Right forelimb (tissue), 1 donor: Measurements from ENCODE around the gene BCAS1.

Source experiments
- DNase-seq: peaks from one replicate; pipeline ENCODE4 v3.0.0-alpha.2; 2018

Gene BCAS1

DNA sequence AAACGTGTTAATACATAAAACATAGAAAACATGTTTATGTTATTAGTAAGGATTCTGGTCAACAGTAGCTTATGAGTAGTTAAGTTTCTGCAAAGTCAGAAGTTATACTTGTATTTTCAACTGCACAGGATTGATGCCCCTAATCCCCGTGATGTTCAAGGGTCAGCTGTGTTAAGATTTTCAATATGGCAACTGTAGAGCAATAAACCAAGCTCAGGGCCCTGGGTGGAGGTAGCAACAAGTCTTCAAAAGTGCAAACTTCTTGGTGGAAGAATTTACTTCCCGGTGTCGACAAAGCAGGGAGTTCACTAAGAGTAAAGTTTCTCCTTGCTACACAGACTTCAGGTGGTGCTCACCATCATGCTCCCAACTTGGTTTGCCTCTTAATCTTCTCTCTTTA lies 4.1 kb upstream of the BCAS1 start:
- DNase-seq, result no peak

DNA sequence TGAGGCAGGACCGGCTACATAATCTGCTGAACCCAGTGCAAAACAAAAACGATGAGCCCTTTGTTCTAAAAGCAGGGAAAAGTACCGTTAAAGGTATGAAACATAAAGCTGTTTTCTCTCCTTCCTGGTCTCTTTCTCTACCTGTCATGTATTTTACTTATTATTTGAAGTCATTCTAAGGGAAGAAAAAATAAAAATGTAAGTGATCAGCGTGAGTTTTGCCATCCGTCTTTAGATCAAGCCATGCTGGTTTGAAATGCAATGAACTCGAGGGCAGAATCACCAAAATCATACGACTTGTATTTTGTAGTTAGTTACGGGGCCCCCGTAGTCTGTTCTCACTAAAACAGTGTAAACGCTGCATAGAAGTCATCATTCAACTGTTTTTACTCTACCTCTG lies 2.9 kb upstream of the BCAS1 start:
- DNase-seq, result no peak

DNA sequence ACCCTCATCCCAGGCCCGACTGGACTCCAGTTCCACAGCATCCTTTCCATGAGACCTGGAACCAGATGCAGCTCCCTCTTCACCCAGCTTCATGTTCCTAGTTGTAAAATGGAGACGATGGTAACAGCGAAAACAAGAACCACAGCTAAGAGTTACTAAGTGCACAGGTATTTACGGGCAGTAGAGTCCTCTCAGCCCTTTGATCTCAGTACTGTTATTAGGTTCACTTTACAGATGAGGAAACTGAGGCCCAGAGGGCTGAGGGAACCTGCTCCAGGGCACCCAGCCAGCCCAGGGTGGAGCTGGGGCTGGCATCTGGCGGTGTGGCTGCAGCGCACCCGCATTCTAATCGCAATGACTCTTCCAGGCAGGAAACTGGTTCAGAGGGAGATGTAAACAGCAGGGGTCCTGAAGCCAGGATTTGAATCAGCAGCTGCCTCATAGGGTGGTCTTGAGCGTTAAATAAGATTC lies 858 bp downstream of the BCAS1 start:
- no peak for DNase-seq

DNA sequence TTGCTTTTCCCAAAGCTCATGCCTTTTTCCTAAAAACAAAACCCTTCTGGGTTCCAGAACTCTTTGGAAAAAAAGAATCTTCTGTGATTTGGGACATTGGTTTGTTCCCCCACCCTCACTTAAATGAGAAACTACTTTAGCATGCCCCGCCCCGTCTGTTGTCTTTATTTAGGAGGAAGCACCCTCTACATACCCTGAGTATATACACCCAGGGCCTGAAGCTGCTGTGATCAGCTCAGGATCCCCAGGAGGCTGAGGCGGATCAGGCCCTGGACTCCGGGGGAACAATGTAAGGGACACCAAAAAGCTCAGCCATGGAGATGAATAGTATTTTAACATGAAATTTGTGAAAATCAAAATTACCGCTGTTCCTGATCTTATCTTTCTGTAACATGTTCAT lies 1.4 kb downstream of the BCAS1 start:
- no peak for DNase-seq

DNA sequence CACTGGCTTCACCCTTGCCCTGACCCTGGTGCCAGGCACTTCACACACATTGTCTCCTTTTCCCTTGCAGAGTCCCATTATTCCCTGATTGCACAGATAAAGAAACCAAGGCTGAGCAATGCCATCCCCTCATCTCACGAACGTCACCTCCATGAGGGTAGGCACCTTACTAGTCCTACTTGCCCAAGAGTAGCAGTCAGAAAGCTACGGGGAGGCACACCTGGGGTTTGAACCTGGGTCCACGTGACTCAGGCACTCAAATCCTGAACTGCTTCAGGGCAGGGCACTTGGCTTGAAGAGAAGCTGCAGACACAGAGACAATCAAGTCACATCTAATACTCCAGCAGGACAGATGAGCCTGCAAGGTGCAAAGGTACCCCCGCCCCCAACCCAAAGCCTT lies 1.9 kb downstream of the BCAS1 start:
- DNase-seq, result no peak

DNA sequence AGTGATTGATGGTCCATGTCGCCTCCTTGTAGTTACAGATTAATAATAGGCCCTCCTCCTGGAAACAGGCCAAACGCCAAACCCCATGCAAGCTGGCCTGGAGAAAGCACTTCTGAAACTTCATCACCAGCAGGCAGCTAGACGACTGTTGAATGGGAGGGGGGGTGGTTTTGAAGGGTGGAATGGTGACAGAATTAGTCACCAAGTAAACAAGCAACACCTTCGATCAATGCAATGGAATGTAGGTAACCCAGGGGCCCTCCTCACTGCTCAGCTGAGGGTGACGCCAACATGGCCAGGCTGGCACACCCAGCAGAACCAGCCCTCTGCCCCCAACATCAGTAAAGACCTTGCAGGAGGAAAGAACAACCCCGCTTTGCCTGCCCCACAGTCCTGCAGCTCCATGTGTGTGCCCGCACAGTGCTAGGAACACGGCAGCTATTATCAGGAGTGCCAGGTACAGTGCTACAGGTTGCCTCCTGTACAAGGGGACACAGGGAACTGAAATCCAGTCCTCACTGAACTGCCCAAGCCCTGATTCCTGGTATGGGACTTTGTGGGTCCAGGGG lies 2.7 kb downstream of the BCAS1 start:
- no peak for DNase-seq

DNA sequence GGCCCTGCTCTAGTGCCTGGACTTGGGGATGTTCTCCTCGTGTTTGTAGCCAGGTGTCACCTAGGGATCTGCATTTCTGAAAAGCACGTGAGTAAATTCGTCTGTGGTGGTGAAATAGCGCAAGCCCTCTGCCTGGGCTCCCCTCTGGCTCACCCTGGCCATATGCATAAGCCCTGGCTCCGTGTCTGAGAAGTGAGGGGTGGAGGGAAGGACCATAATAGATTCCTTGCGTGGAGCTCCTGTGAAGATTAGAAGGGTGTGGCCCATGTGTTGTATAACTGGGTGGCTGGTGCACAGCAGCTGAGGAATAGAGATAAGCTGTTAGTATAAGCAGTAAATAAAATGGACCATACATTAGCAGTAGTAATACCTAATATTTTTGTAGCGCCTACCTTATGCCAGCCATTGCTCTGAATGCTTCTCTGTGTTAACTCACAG lies 4.8 kb downstream of the BCAS1 start:
- DNase-seq, result no peak

DNA sequence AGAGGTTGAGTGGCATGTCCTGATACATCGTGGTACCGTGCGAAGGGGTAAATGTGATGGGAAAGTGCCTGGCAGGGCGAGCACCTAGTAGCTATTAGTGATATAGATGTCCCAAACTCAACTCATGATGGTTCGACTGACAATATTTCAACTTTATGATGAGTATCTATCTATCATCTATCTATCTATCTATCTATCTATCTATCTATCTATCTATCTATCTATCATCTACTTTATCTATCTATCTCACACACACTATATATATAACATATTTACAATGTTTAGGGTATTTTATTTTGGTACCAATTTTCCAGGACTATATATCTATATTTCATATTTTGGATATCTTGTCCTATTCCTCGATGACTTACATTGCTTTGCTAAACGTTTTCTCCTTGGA lies 5.5 kb downstream of the BCAS1 start:
- DNase-seq, result no peak

DNA sequence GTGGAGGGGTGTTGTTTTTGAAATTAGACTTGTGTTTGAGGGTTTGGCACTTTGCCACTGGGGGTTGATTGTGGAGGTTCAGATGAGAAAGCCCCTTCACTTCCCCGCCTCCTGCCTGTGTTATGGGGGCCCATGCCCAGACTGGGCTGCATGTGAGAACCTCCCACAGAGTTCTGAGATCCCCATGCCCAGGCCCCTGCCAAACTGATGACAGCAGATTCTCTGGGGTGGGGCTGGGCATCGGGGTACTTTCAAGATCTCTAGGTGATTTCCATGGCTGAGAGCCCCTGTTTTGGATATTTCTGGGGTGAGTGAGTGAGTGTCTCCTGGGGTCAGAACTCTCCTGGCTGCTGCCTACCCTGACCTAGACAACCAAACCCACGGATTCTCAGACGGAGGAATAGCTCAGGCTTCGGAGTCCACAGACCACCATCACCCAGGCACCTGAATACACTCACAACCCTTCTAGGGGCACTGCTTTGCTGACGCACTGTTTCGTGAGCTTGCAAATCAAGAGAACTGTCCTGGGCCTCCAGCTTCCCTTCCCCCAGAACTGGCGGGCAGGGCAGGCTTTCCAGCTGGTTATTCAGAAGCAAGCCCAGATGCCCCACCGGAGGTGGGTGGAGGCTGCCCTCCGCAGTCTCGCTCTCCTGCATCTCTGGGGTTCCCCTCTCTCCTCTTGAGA lies 6.3 kb downstream of the BCAS1 start:
- DNase-seq, result no peak

DNA sequence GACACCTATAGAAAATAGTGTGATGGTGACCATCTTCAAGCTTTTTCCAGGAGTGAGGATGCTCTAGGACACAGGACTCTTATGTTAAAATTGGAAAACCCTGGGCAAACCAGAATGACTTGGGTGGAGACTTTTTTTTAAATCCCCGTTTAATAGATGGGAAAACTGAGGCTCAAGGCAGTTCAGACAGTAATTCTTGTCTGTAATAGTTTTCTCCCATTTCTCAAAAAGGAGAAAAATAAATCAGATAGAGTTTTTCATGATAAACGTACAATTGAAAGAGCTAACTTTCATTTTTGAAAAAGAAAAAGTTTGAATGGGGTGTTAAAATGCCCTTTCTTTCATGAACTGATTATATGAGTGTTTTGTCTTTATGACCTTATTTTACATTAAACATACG lies 6.8 kb downstream of the BCAS1 start:
- DNase-seq, result no peak

DNA sequence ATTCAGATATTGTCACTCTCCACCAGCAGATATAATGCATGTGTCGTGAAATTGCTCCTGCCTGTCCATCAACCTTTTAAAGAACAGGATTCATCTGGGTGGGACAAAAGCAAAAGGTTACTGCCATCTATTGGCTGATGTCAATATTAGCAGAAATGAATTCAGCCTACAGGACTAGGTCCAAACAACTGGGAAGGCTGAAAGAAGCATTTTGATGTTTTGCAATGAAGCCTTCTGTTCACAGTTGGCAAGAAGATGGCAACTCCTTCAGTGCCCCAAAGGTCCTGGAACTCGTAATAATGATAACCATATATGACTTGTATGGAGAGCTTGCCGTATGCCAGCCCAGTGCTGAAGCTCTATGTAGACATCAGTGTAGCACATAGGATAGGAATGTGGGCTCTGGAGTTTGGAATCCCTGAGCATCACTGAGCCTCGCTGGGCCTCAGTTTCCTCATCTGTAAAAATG lies 7.5 kb downstream of the BCAS1 start:
- no peak for DNase-seq

DNA sequence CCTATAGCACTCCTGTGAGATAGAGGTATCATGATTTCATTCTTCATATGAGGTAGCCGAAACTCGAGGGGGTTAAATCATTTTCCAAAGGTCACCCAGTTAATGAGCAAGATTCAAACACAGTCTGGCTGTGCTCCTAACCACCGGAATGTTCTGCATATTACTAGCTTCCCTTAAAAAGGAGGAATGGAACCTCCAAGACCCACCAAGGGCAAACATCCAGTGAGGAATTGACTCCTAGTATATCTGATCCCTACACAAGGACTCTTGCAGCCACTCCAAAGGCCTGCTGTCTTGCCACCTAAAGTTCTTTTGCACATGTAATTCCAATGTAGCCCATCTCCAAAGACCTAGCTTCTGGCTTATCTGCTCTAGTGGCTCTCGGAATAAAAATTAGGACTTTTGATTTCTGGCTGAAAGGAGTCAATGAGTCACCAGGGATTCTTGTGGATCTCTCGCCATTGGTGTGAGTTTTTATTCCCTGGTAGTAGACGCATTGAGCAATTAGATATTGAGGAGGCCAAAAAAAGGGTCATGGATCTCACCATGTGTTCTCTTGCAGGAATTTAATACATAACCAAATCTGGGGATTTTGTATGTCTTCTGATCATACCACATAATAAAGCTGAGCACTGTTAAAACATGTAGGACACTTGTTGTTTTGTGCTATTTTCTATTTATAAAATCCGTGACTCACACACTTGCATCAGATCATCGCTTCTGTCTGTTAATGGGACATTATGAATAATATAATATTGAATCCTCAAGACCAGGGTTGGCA lies 9.1 kb downstream of the BCAS1 start:
- DNase-seq, result no peak

DNA sequence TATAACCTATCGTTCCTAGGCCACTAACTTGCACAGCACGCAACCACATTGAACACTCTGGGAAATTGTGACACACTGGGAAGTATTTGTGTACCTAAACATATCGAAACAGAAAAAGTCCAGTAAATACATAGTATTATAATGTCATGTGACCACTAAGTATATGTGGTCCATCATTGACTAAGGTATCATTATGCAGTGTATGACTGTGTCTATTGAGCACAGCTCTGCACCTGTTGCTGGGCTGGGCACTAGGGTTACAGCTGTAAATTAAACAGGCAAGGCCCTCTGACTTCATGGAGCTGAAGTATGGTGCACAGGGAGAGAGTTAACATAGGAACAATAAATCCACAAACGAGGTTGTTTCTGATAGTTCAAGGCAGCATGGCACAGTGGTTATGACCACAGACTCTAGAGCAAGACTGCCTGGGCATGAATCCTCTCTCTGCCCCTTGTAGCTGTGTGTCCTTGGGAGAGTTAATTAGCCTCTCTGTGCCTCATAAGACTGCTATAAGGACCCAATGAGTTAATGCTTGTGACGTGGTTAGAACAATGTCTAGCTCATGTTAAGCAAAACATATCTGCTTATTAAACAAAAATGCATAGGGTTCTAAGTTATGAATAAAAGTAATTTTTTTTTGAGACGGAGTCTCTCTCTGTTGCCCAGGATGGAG lies 10.6 kb downstream of the BCAS1 start:
- DNase-seq, result no peak

DNA sequence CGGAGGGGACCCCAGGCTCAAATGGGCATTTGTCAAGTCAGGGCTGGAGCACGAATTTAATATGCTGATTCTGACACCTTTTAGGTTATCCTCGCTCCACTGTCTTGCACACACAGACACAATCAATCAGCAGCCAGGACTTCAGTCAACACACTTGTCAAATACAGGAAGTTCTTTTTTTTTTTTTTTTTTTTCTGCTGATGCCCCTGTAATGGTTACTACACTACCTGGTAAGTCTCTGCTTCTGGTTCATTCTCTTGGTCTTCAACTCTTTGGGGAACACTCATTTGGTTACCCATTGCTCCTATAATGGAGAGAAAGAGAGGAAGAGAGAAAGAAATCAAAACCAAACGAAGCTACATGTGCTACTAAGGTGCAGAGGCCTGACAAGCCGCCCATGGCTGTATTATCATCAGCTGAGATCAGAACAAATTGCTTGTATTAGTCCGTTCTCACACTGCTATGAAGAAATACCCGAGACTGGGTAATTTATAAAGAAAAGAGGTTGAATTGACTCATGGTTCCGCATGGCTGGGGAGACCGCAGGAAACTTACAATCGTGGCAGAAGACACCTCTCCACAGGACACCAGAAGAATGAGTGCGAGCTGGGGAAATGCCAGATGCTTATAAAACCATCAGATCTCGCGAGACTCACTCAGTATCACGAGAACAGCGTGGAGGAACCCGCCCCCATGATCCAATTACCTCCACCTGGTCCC lies 11.8 kb downstream of the BCAS1 start:
- no peak for DNase-seq

DNA sequence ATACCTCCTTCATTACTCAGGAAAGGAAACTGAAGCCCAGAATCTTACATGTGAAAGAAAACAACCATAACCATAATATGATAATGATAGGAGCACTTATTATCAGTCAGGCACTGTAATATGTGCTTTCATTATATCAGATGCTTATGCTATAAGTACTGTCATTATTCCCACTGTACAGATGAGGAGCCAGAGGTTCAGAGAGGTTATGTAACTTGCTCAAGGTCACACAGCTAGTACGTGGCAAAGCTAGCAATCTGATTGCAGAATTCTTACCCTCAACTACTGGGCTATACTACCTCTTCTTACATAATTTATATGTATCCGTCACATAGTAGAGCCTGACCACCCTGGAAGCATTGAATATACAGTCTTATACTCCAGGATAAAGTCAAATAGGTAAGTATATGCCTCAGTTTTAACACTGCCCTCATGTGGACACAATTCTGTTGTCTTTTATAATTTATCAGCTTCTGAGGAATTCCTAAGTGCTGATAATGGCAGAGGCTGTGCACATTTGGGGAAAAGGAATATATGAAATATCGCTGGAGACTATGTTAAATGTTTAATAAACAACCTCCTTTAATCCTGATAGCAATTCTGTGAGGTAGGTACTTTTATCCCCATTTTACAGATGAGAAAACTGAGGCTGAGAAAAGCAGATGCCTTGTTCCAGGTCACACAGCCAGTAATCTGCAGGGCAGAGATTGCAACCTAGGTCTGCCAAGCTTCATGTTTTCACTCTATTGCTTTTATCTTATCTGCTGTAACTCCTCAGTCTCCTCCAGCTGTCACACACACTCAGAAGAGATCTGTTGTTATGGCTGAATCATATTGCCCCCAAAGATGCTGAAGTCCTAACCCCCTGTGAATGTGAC lies 13.4 kb downstream of the BCAS1 start:
- DNase-seq, result no peak

DNA sequence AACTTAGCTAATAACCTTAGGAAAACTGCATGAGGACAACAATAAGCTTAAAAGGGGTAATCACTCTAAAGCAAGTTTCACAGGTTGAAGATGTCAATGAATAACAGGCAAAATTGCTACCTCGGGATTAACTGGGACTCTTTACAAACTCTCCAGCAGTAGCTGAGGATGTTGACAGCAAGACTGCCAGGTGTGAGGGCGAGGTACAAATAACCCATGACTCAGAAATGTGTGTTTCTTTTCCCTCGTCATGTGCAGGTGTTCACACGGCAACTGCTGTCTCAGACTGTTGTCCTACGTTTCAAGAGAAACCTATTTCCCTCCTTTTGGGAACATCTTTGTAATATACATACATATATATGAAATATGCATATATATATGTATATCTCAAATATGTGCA lies 15.9 kb downstream of the BCAS1 start:
- no peak for DNase-seq

DNA sequence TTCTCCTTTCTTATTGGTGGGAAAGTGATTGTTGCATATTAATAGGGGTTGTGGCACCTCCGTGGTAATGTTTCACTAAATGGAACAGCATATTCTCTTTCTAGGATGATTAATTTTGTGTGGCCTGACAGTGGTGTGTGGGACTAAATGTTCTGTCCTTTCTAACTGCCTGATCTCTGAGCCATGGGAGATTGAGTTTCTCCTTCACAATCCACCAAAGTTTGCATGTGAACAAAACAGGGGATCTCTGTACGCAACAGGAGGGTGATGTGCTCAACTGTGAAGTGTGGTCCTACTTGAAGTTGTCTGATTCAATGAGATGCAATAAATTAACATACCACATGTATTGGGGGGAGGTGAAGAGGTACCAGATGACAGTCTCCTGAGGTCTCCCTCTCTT lies 19.3 kb downstream of the BCAS1 start:
- no peak for DNase-seq

DNA sequence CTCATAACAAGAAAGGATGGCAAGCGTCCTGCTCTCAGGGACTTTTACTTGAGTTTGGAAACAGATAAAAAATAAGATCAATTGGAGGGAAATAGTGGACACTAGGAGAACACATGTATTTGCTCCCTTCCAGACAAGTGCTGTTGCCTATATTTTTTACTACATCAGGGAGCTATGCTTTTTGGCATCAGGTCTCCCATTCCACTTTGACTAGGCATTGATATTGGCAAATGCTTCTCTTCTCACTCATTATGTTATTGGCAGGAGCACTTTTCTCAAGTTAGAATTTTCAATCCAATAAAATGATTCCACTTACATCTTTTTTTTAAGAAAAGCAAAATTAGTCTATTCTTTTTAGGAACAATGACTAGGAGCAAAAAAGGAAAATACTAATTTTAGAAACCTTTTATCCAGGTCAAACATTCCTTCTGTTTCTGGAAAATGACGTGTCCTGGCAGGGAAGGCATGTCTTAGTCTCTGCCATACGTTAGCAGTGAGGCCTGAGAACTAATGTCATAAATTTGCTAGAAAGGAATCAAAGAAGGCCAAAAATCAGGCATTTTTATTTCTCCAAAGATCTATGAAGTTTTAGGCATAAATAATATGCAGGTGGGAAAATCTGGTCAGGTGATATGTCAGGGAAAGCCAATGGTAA lies 21.4 kb downstream of the BCAS1 start:
- DNase-seq, result no peak

DNA sequence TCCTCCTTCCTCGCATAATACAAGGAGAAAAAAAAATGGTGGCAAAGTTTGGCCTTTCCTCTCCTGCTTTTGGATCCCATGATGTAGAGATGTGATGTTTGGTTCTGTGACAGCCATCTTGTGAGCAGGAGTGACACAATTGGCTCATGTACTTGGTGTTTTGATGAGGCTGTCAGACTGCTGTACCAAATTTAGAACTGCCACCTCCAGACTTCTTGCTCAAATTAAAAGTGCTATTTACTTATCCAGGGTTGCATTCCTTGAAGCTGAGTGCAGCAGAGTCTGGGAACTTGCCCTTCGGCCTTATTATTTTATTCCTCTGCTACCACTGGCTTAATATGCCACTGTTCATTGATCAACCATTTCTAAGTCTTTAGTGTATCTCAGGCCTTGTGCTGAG lies 21.9 kb downstream of the BCAS1 start:
- DNase-seq, result no peak

DNA sequence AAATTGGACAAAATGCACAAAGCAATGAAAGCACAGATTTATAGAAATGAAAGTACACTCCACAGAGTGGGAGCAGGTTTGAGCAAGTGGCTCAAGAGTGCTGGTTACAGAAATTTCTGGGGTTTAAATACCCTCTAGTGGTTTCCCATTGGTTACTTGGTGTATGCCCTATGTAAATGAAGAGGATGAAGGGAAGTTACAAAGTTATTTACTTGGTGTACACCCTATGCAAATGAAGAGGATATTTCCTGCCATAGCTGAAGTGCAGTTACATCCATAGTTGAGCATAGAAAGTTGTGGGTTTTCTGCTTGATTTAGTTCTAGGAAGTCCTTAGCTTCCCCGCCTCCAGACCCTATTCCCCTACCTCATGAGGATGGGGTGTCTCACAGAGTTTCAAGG lies 22.7 kb downstream of the BCAS1 start:
- DNase-seq, result no peak

DNA sequence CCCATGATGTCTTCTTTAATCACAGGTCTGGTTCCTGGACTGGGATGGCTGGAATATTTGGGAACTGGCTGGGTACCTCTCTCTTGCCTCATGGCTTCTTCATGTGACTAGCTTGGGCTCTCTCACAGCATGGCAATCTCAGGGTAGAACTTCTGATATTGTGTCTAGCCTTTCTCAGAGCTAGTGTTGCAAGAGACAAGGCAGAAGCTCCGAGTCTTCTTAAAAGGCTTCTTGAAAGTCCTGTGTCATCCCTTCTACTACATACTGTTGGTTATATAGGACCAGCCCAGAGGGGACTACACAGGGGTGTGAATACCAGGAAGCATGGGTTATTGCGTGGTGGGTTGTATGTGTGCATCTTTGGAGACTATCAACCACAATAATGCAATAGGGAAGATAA lies 23.3 kb downstream of the BCAS1 start:
- no peak for DNase-seq
